CD4-positive, CD25-positive, alpha-beta regulatory T cell (primary cell): Measurements from ENCODE around the gene INTS6L. TPM values are rescaled to one million over a fixed set of nuclear protein-coding genes. Genes with fewer than 3 reads are reported as not detected.
"Not testable (repeated sequence)": the region's sequence is repeated elsewhere in the genome, so short reads cannot be mapped to it uniquely, and the experiment has no call there.

Experiments used
- ATAC-seq, 2 donors: fragments of 150-1000 bp; cut with Tn5 transposase; one replicate each; pipeline ENCODE4 v1.10.0; 2021; ENCODE audit warnings: low read depth in 2 of 2, moderate number of reproducible peaks in 2 of 2, moderate library complexity in 1 of 2
- DNase-seq, 3 donors: peaks; one replicate each; pipeline versions ENCODE4 v3.0.0 to v3.0.0-alpha.2; 2012 to 2022; ENCODE audit warnings: mixed read lengths in 1 of 3
- H3K27ac ChIP-seq: one replicate; pipeline ENCODE4 v1.7.0; 2013; ENCODE audit warnings: mild to moderate bottlenecking, low read length; ENCODE audit not compliant: insufficient read depth, poor library complexity, severe bottlenecking
- H3K27me3 ChIP-seq: one replicate; pipeline ENCODE4 v1.7.0; 2013; ENCODE audit warnings: low read length; ENCODE audit not compliant: control insufficient read depth, insufficient read depth
- H3K36me3 ChIP-seq: one replicate; pipeline ENCODE4 v1.7.0; 2013; ENCODE audit warnings: mild to moderate bottlenecking, low read length, moderate library complexity; ENCODE audit not compliant: control insufficient read depth, insufficient read depth
- H3K4me1 ChIP-seq: 2 replicates; pipeline ENCODE4 v1.7.0; 2013; ENCODE audit warnings: mild to moderate bottlenecking, low read length; ENCODE audit not compliant: insufficient read depth, control insufficient read depth, poor library complexity, severe bottlenecking
- H3K4me3 ChIP-seq: one replicate; pipeline ENCODE4 v1.7.0; 2013; ENCODE audit warnings: low read depth, mild to moderate bottlenecking, low read length, moderate library complexity
- H3K9me3 ChIP-seq, 2 experiments: 1 replicate in 1 of 2; 2 replicates in 1 of 2; pipeline ENCODE4 v1.7.0; 2013; ENCODE audit warnings: low read length in 2 of 2, mild to moderate bottlenecking in 1 of 2, moderate library complexity in 1 of 2; ENCODE audit not compliant: control insufficient read depth in 2 of 2
- H3K27ac Mint-ChIP-seq, 3 donors: one replicate each; pipeline ENCODE4 v1.8.0; 2020 to 2022; ENCODE audit warnings: mild to moderate bottlenecking in 3 of 3, mixed read lengths in 3 of 3, moderate library complexity in 2 of 3
- H3K27me3 Mint-ChIP-seq: one replicate; pipeline ENCODE4 v1.8.0; 2022; ENCODE audit warnings: mild to moderate bottlenecking, mixed read lengths
- H3K36me3 Mint-ChIP-seq: one replicate; pipeline ENCODE4 v1.8.0; 2020; ENCODE audit warnings: mixed read lengths
- H3K4me1 Mint-ChIP-seq, 4 donors: one replicate each; pipeline ENCODE4 v1.8.0; 2020 to 2022; ENCODE audit warnings: mixed read lengths in 4 of 4, mild to moderate bottlenecking in 1 of 4
- H3K4me3 Mint-ChIP-seq, 4 donors: one replicate each; pipeline ENCODE4 v1.8.0; 2020 to 2022; ENCODE audit warnings: mild to moderate bottlenecking in 4 of 4, mixed read lengths in 4 of 4, moderate library complexity in 3 of 4
- H3K9me3 Mint-ChIP-seq, 7 donors: one replicate each; pipeline ENCODE4 v1.8.0; 2020 to 2022; ENCODE audit warnings: mixed read lengths in 7 of 7, mild to moderate bottlenecking in 3 of 7, moderate library complexity in 2 of 7
- polyA plus RNA-seq, 4 donors: library from polyadenylated mRNA; unstranded; fragments of 300-500 nt; fragmentation: Illumina TruSeq; gene quantifications; one replicate each; pipeline ENCODE4 v1.2.3, GENCODE V29; 2021
- total RNA-seq: library from RNA; stranded (reverse); gene quantifications from one replicate; pipeline ENCODE4 v1.2.3, GENCODE V29; 2022

Gene INTS6L
- total and polyA plus RNA-seq, 5 donors from 2014 or later: 5.7 to 28.4 (median 6.0) TPM

DNA sequence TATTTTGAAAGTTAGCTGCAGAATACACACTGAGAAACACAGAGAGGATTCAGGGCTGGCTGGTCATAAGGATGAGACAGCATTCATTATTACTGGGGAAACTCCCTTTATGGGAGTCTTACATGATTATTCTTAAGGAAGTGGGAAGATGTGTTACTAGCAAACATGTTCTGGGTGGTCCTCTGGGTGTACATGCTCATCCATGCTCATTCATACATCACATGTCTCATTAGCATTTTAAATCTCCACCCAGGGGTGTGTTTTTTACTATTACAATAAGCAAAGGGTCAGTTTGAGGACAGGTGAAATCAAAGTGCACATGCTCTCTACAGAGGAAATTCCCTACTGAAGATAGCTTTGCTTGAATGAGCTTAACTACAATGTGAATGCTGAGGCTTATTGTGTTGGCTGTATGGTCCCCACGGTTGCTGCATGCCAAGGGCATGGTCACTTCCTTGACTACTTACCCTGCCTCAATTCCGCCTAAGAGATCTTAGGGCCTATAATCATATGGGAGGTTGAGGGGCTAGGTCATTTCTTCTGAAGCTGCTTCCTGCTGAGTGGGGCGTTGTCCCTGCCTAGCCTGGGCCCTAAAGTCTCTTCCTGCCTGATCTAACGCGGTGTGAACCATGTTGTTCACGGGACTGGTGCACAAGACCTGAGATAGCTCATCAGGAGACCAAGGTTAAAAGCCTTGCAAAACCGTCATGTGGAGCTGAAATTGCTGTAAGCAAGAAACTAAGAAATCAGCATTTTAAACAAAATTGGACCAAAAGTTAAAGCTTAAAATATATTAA, 104.1 kb downstream of the INTS6L start:
- H3K27ac Mint-ChIP-seq, H3K9me3 ChIP-seq, H3K4me3 ChIP-seq, ATAC-seq, H3K9me3 Mint-ChIP-seq, H3K27ac ChIP-seq, DNase-seq, H3K4me3 Mint-ChIP-seq, H3K27me3 ChIP-seq, H3K4me1 Mint-ChIP-seq, H3K4me1 ChIP-seq, H3K36me3 ChIP-seq, H3K36me3 Mint-ChIP-seq, H3K27me3 Mint-ChIP-seq: not testable (repeated sequence)

DNA sequence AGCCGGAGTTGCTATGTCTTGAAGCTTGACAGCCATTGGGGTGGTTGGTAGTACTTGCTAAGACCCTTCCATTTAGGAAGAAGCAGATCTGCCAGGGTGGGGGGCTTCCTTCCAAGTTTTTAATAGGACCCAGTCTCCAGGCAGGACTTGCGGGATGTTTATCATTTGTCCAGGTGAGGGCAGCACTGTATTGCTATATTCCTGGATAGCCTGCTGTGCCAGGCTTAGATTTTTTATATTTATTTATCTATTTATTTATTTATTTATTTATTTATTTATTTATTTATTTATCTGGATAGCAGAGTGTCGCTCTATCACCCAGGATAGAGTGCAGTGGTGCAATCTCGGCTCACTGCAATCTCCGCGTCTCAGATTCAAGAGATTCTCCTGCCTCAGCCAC, 105.5 kb downstream of the INTS6L start:
- Mint-ChIP-seq H3K27ac (no peak overlapping the region), H3K36me3 (no peaks in the 10 kb centered on the region), H3K4me3 (no peak overlapping the region), H3K27me3 (no peaks in the 10 kb centered on the region), H3K4me1 (no peaks in the 10 kb centered on the region), H3K9me3 (no peaks in the 10 kb centered on the region)
- ATAC-seq: no peak
- no peaks in the 10 kb centered on the region for H3K27me3 ChIP-seq
- no peaks in the 10 kb centered on the region for H3K9me3 ChIP-seq
- no peaks in the 10 kb centered on the region for H3K36me3 ChIP-seq
- no peak overlapping the region for H3K27ac ChIP-seq
- DNase-seq: no peak
- no peaks in the 10 kb centered on the region for H3K4me1 ChIP-seq
- H3K4me3 ChIP-seq: no peak overlapping the region

DNA sequence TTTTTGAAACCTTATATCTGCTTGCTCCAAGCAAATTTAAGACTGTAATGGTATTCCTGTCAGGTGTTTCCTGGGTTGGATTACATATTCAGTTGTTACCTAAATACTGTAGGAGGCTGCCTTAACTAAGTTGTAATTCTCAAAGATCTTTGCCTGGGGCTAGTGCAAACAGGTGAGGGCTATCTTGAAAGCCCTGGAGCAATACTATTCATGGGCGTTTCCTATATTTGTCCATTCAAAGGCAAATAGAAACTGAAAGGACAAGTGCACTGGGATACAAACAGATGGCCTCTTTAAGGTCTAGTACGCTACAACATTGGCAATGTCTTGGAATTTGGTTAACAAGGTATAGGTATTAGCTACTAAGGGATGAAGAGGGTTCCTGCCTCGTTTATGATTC, 108.9 kb downstream of the INTS6L start:
- no peak for ATAC-seq
- H3K36me3 Mint-ChIP-seq: no peaks in the 10 kb centered on the region
- H3K27ac Mint-ChIP-seq: no peak overlapping the region
- Histone ChIP-seq H3K27me3 (peaks cover 3% of the 10 kb centered on the region), H3K27ac (no peak overlapping the region), H3K36me3 (no peaks in the 10 kb centered on the region), H3K9me3 (no peaks in the 10 kb centered on the region), H3K4me1 (no peaks in the 10 kb centered on the region), H3K4me3 (no peak overlapping the region)
- H3K9me3 Mint-ChIP-seq: no peaks in the 10 kb centered on the region
- no peaks in the 10 kb centered on the region for H3K4me1 Mint-ChIP-seq
- DNase-seq: no peak
- no peak overlapping the region for H3K4me3 Mint-ChIP-seq
- peaks cover 5% of the 10 kb centered on the region for H3K27me3 Mint-ChIP-seq

Other genes starting within 250 kb of the INTS6L start
- gene ETDC, start 211.2 kb upstream of the INTS6L start, total RNA-seq: not detected
- not detected for gene ETDC, start 211.2 kb upstream of the INTS6L start, polyA plus RNA-seq
- gene ZNF75D, start 176.6 kb upstream of the INTS6L start, total RNA-seq: 15.8 TPM
- gene ZNF75D, start 176.6 kb upstream of the INTS6L start, polyA plus RNA-seq: 10 to 100 TPM in 1 of 4 donors, 1 to 10 TPM in 3; 9.2 to 10.6 (median 9.3) TPM
- gene ZNF449, start 175.9 kb upstream of the INTS6L start, total RNA-seq: 2.2 TPM
- gene ZNF449, start 175.9 kb upstream of the INTS6L start, polyA plus RNA-seq: 1 to 10 TPM in 2 of 4 donors, under 1 TPM in 2; 0.76 to 1.4 (median 1.1) TPM
- gene SMIM10L2A, start 98.7 kb upstream of the INTS6L start, total RNA-seq: 0.42 TPM
- gene SMIM10L2A, start 98.7 kb upstream of the INTS6L start, polyA plus RNA-seq: under 1 TPM; 0.05 to 0.39 (median 0.33) TPM
- gene CT45A1, start 193.0 kb downstream of the INTS6L start, total RNA-seq: not detected
- not detected for gene CT45A1, start 193.0 kb downstream of the INTS6L start, polyA plus RNA-seq
- gene CT45A3, start 247.5 kb downstream of the INTS6L start, total RNA-seq: not detected
- gene CT45A3, start 247.5 kb downstream of the INTS6L start, polyA plus RNA-seq: not detected